Type B pancreatic cell (in vitro differentiated cells): ENCODE data around the gene PGBD1. TPM values are rescaled to one million over a fixed set of nuclear protein-coding genes. Genes with fewer than 3 reads are reported as not detected.

Experiments used
- DNase-seq: peaks from one replicate; pipeline ENCODE4 v3.0.0; 2021; ENCODE audit warnings: mixed read lengths; ENCODE audit not compliant: unreplicated experiment; ENCODE audit errors: extremely low spot score
- H3K27ac Mint-ChIP-seq: 2 replicates; pipeline ENCODE4 v1.8.0; 2021; ENCODE audit warnings: mild to moderate bottlenecking, mixed read lengths
- H3K27me3 Mint-ChIP-seq: 2 replicates; pipeline ENCODE4 v1.8.0; 2021; ENCODE audit warnings: mixed read lengths
- H3K36me3 Mint-ChIP-seq: 2 replicates; pipeline ENCODE4 v1.8.0; 2021; ENCODE audit warnings: mixed read lengths
- H3K4me1 Mint-ChIP-seq: one replicate; pipeline ENCODE4 v1.8.0; 2021; ENCODE audit warnings: mixed read lengths; ENCODE audit not compliant: unreplicated experiment
- H3K4me3 Mint-ChIP-seq: 2 replicates; pipeline ENCODE4 v1.8.0; 2021; ENCODE audit warnings: mild to moderate bottlenecking, mixed read lengths
- H3K9me3 Mint-ChIP-seq: 2 replicates; pipeline ENCODE4 v1.8.0; 2021; ENCODE audit warnings: mixed read lengths
- CTCF ChIP-seq: fragments of 200-600 bp; sonication (generic); conservative IDR thresholded peaks from 2 replicates; pipeline ENCODE4 v1.5.0; 2021; ENCODE audit warnings: antibody characterized with exemption, mild to moderate bottlenecking
- total RNA-seq: library from RNA; stranded (reverse); gene quantifications from 2 replicates; pipeline ENCODE4 v1.2.1, GENCODE V29; 2021; ENCODE audit warnings: low replicate concordance

PGBD1 gene
- total RNA-seq, 1 donor from 2014 or later: 7.9 TPM

DNA sequence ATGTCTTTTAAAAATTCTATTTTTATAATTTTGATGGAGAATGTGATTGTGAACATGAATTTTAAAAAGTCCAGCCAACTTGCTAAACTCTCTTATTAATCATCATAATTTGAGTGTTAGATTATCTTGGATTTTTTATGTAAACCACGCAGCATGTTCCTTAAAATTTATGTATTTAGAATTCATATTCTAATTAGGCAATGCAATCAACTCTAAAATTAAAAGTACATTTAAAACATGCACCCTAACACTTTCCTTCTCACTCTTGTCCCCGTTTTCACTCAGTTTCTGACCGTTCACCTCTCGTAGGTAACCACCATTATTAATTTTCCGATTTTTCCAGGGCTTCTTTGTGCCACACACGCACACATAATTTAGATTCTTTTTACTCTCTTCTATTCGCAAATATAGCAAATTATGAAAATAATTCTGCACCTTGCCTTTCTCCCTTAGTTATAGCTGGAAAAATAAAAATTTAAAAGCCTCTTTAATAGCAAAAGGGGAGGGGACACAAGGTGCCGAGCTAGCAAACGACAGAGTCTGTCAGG is 68.0 kb downstream of the PGBD1 start:
- Mint-ChIP-seq H3K27ac (peak overlapping the region; percentile 95), H3K36me3 (peaks cover 8% of the 10 kb centered on the region), H3K4me3 (peak overlapping the region; percentile 98), H3K9me3 (no peaks in the 10 kb centered on the region), H3K4me1 (peaks cover 29% of the 10 kb centered on the region), H3K27me3 (peaks cover 36% of the 10 kb centered on the region)
- no peak for DNase-seq
- TF ChIP-seq CTCF: no peak

DNA sequence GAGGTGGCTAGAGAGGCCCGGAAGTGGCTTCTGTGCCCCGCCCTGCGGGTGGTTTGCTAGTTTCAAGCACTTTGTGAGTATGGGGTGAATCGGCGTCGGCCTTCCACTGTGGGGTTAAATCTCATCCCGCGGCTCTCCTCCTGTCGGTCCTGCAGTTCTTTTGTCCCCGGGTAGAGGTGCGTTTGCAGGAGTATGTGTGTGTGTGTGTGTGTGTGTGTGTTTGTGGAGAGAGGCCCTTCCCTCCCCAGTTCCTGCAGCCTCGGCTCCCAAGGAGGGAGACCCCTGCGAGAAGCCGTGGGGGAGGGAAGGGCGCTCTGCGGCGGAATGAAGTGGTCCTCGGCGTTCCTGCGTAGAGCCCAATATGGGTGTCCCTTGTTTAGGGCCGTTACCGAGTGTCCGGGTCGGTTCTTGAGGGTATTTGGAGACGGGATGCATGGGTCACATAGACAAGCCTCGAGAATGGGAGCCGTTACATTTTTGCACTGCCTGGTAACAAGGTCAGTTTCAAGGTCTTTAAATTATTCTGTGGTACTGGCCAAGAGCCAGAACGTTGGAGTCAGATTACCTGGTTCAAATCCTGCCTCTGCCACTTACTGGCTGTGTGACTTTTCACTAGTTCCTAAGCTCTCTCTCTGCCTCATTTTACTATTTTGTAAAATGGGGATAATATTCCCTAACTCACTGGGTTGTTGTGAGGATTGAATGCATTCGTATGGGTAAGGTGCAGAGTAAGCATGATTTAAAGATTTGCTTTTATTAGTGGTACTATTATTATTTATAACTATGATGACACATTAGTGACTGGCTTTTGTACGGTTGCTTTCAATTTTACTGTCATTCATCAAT is 68.7 kb downstream of the PGBD1 start, which contains the start of gene ZKSCAN3:
Gene ZKSCAN3 (plus strand): TSS at position 56 of the 846 bp plus-strand sequence. CDS start 9,640 bp downstream, outside the sequence.
- DNase-seq: peak; percentile 81
- peaks cover 32% of the 10 kb centered on the region for H3K27me3 Mint-ChIP-seq

DNA sequence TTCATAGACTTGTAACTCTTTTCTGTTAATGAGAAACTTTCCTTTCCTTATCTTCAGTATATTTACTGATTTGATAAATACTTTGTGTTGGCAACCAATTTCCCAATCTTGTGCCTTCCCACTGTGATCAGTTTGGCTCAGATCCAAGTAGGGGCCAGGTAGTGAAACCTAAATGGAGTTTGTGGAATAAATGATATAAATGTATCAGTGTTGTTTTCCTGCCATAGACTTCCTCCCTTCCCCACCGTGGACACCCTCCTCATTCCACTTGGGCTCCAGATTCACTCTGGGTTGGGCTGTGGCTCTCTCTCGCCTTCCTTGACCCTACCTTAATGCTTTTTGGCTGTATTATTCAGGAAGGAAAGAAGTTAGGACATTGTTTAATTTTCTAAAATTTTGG is 69.7 kb downstream of the PGBD1 start:
- no peak for TF ChIP-seq CTCF
- no peak for DNase-seq
- H3K27me3 Mint-ChIP-seq: peaks cover 23% of the 10 kb centered on the region
- peak overlapping the region; percentile 98 for H3K4me3 Mint-ChIP-seq
- H3K36me3 Mint-ChIP-seq: peaks cover 8% of the 10 kb centered on the region
- H3K4me1 Mint-ChIP-seq: peaks cover 38% of the 10 kb centered on the region
- no peaks in the 10 kb centered on the region for H3K9me3 Mint-ChIP-seq
- peak overlapping the region; percentile 95 for H3K27ac Mint-ChIP-seq

More for the DNA sequence above, 68.7 kb downstream of the PGBD1 start, which contains the start of gene ZKSCAN3:
- Mint-ChIP-seq H3K36me3 (peaks cover 8% of the 10 kb centered on the region), H3K9me3 (no peaks in the 10 kb centered on the region), H3K4me1 (peaks cover 29% of the 10 kb centered on the region), H3K4me3 (peak within 1 kb of the TSS; percentile 98), H3K27ac (peak within 1 kb of the TSS; percentile 95)
- TF ChIP-seq CTCF: no peak

- H3K4me1 Mint-ChIP-seq: peaks cover 40% of the 10 kb centered on the region
- H3K27ac Mint-ChIP-seq: peak overlapping the region; percentile 19
- no peak for TF ChIP-seq CTCF
- H3K9me3 Mint-ChIP-seq: no peaks in the 10 kb centered on the region
- H3K4me3 Mint-ChIP-seq: peak overlapping the region; percentile 98
- peaks cover 19% of the 10 kb centered on the region for H3K27me3 Mint-ChIP-seq
- H3K36me3 Mint-ChIP-seq: peaks cover 8% of the 10 kb centered on the region
- DNase-seq: no peak
Measured at GRCh38 chr6:28351493-28351925, 70.1 kb downstream of the PGBD1 start.

Other genes with a start within 250 kb of the PGBD1 start
- gene ZNF165, start 201.0 kb upstream of the PGBD1 start, total RNA-seq: 4.3 and 8.4 TPM in 2 replicates
- gene ZSCAN16, start 157.0 kb upstream of the PGBD1 start, total RNA-seq: 8.9 and 12.1 TPM in 2 replicates
- 22.1 and 37.5 TPM in 2 replicates for gene ZKSCAN8, start 139.7 kb upstream of the PGBD1 start, total RNA-seq
- 16.5 and 27.1 TPM in 2 replicates for gene ZSCAN9, start 56.3 kb upstream of the PGBD1 start, total RNA-seq
- gene ZKSCAN4, start 29.3 kb upstream of the PGBD1 start, total RNA-seq: 7.8 TPM in 2 replicates
- 0.55 TPM in 1 of 2 replicates, not detected in the other for gene NKAPL, start 22.3 kb upstream of the PGBD1 start, total RNA-seq
- 10.9 and 16.7 TPM in 2 replicates for gene ZSCAN26, start 14.4 kb upstream of the PGBD1 start, total RNA-seq
- 6.2 TPM in 2 replicates for gene ZSCAN31, start 54.6 kb downstream of the PGBD1 start, total RNA-seq
- 9.3 and 12.6 TPM in 2 replicates for gene ZKSCAN3, start 68.4 kb downstream of the PGBD1 start, total RNA-seq
- 9.6 and 12.4 TPM in 2 replicates for gene ZSCAN12, start 118.2 kb downstream of the PGBD1 start, total RNA-seq
- gene ZSCAN23, start 161.9 kb downstream of the PGBD1 start, total RNA-seq: 10.3 and 11.2 TPM in 2 replicates
- gene GPX6, start 234.2 kb downstream of the PGBD1 start, total RNA-seq: not detected in 2 replicates
- not detected in 2 replicates for gene GPX5, start 244.3 kb downstream of the PGBD1 start, total RNA-seq